Endothelial cell of umbilical vein (primary cell): Measurements from ENCODE around the gene CADPS. TPM values are rescaled to one million over a fixed set of nuclear protein-coding genes. Genes with fewer than 3 reads are reported as not detected.

Experiments
- BruUV-seq: library from RNA; stranded (reverse); fragments of 400-500 nt; replicated peaks from 2 replicates; lab custom pipeline; 2021; lab: Mats Ljungman, UMichigan
- CTCF ChIA-PET: fragments of 300-600, 350-600 bp; sonication (Branson Sonifier 250); formaldehyde crosslinking; loops from one replicate; lab custom pipeline; 2021; ENCODE audit warnings: antibody characterized with exemption, inconsistent platforms; lab: Charles Lee
- POLR2A ChIA-PET: fragments of 300-600, 350-600 bp; sonication (Branson Sonifier 250); formaldehyde crosslinking; loops from one replicate; lab custom pipeline; 2021; ENCODE audit warnings: antibody characterized with exemption, inconsistent platforms; lab: Charles Lee
- DNase-seq: peaks from one replicate; pipeline ENCODE4 v3.0.0-alpha.2; 2011; ENCODE audit warnings: low read depth, low spot score
- FAIRE-seq: peaks from 2 replicates; lab custom pipeline; 2011; peaks lifted over from hg19 to GRCh38; lab: Jason Lieb, UNC
- H2AFZ ChIP-seq: 2 replicates; pipeline ENCODE4 v1.6.0; 2012; ENCODE audit warnings: low read depth, low read length, control low read depth, inconsistent platforms
- H3K27ac ChIP-seq: 2 replicates; pipeline ENCODE4 v1.5.1; 2011; ENCODE audit warnings: low read depth, mild to moderate bottlenecking, control low read depth, low read length, moderate library complexity; ENCODE audit not compliant: insufficient read depth
- H3K27me3 ChIP-seq, 2 experiments: 2 replicates each; pipeline versions ENCODE4 v1.6.0 to v1.6.1; 2011; ENCODE audit warnings: low read length in 2 of 2, mixed read lengths in 1 of 2; ENCODE audit not compliant: control insufficient read depth in 2 of 2, insufficient read depth in 2 of 2
- H3K36me3 ChIP-seq, 2 experiments: 2 replicates in 1 of 2; 3 replicates in 1 of 2; pipeline ENCODE4 v1.5.1; 2011; ENCODE audit warnings: low read length in 2 of 2, mild to moderate bottlenecking in 1 of 2, moderate library complexity in 1 of 2; ENCODE audit not compliant: control insufficient read depth in 2 of 2, insufficient read depth in 2 of 2; ENCODE audit errors: extremely low read depth in 1 of 2
- H3K4me1 ChIP-seq: 3 replicates; pipeline ENCODE4 v1.5.1; 2011; ENCODE audit warnings: mild to moderate bottlenecking, low read length; ENCODE audit not compliant: control insufficient read depth, insufficient read depth; ENCODE audit errors: extremely low read depth
- H3K4me2 ChIP-seq: 2 replicates; pipeline ENCODE4 v1.6.1; 2011; ENCODE audit warnings: low read length, control low read depth, mixed read lengths; ENCODE audit not compliant: insufficient read depth
- H3K4me3 ChIP-seq, 3 experiments: fragments of 200-600 bp in 1 of 3; sonication (generic), shearing (Covaris generic) in 1 of 3; replicated peaks in 1 of 3; 2 replicates each; pipeline ENCODE4 v1.5.1; 2011 to 2016; ENCODE audit warnings: control low read depth in 3 of 3, low read length in 3 of 3, mild to moderate bottlenecking in 2 of 3, inconsistent platforms in 1 of 3, low read depth in 1 of 3, moderate library complexity in 1 of 3; ENCODE audit not compliant: insufficient read depth in 1 of 3
- H3K79me2 ChIP-seq: 2 replicates; pipeline ENCODE4 v1.6.0; 2012; ENCODE audit warnings: low read length, inconsistent platforms; ENCODE audit not compliant: control insufficient read depth, insufficient read depth
- H3K9ac ChIP-seq: replicated peaks from 2 replicates; pipeline ENCODE3; 2011; ENCODE audit warnings: low read length, control low read depth; ENCODE audit not compliant: insufficient read depth; ENCODE audit errors: extremely low read depth
- H3K9me1 ChIP-seq: replicated peaks from 3 replicates; pipeline ENCODE4 v1.6.0; 2011; ENCODE audit warnings: mild to moderate bottlenecking, low read length; ENCODE audit not compliant: control insufficient read depth, insufficient read depth; ENCODE audit errors: extremely low read depth
- H3K9me3 ChIP-seq: replicated peaks from 2 replicates; pipeline ENCODE4 v1.5.1; 2012; ENCODE audit warnings: low read length, inconsistent platforms; ENCODE audit not compliant: control insufficient read depth, insufficient read depth
- H4K20me1 ChIP-seq: replicated peaks from 2 replicates; pipeline ENCODE3; 2011; ENCODE audit warnings: mild to moderate bottlenecking, low read length; ENCODE audit not compliant: control insufficient read depth, insufficient read depth; ENCODE audit errors: extremely low read depth
- EZH2 ChIP-seq: IDR thresholded peaks from 2 replicates; pipeline ENCODE4 v1.6.1; 2012; ENCODE audit warnings: borderline replicate concordance, low read depth, mild to moderate bottlenecking, moderate library complexity, low read length, inconsistent platforms; ENCODE audit not compliant: severe bottlenecking
- FOS ChIP-seq: IDR thresholded peaks from 2 replicates; pipeline ENCODE4 v1.6.1; 2011; ENCODE audit warnings: mild to moderate bottlenecking, low read length, moderate library complexity, borderline replicate concordance; ENCODE audit not compliant: insufficient read depth
- GATA2 ChIP-seq: IDR thresholded peaks from 2 replicates; pipeline ENCODE4 v1.7.0; 2011; ENCODE audit warnings: low read depth, mild to moderate bottlenecking, moderate library complexity, mixed read lengths, low read length; ENCODE audit not compliant: insufficient read length, insufficient read depth
- JUN ChIP-seq: IDR thresholded peaks from 2 replicates; pipeline ENCODE4 v1.6.1; 2011; ENCODE audit warnings: borderline replicate concordance, low read depth; ENCODE audit not compliant: insufficient read length, insufficient read depth
- MYC ChIP-seq: IDR thresholded peaks from one replicate; pipeline ENCODE4 v1.6.1; 2011; ENCODE audit warnings: mild to moderate bottlenecking, low read depth, low read length
- POLR2A ChIP-seq: IDR thresholded peaks from 2 replicates; pipeline ENCODE4 v1.6.1; 2012; ENCODE audit warnings: low read depth, mild to moderate bottlenecking, control low read depth, low read length
- POLR2AphosphoS5 ChIP-seq: IDR thresholded peaks from 2 replicates; pipeline ENCODE4 v1.6.1; 2012; ENCODE audit warnings: low read depth, mild to moderate bottlenecking, control low read depth, low read length, moderate library complexity; ENCODE audit not compliant: insufficient read depth
- dilution Hi-C: fragments of 300-500 bp; cut with MboI; formaldehyde crosslinking; loops from one replicate; pipeline ENCODE4 v1.15.0; 2019; ENCODE audit warnings: low sequenced_read_pairs; ENCODE audit not compliant: extremely low pct_ligation_motif_present
- intact Hi-C: fragments of 100-400 bp; cut with micrococcal nuclease; formaldehyde crosslinking; loops from one replicate; pipeline ENCODE4 v1.10.0; 2022
- polyA plus RNA-seq, 4 experiments: library from polyadenylated mRNA; depleted of rRNA in 3 of 4; stranded (reverse) in 3 of 4; unstranded in 1 of 4; fragments of >200 nt; gene quantifications; 2 replicates each; pipeline versions ENCODE4 v1.2.1 to v1.2.3, GENCODE V29; 2011 to 2012; ENCODE audit warnings: missing spikeins in 1 of 4
- total RNA-seq: library from RNA; stranded (reverse); gene quantifications from 2 replicates; pipeline ENCODE4 v1.2.3, GENCODE V29; 2021
- TF ChIP-seq, protein P1 (sequence below), 2 donors: IDR thresholded peaks; 1 replicate in 1 of 2; 2 replicates in 1 of 2; pipeline ENCODE4 v1.5.1; 2011; ENCODE audit warnings: low read length in 2 of 2, mild to moderate bottlenecking in 2 of 2, moderate library complexity in 2 of 2, control low read depth in 1 of 2, inconsistent platforms in 1 of 2, low read depth in 1 of 2; ENCODE audit not compliant: insufficient read depth in 1 of 2; ENCODE audit errors: extremely low read depth in 1 of 2
- TF ChIP-seq, protein P2 (sequence below): IDR thresholded peaks from 2 replicates; pipeline ENCODE4 v1.6.1; 2011; ENCODE audit not compliant: insufficient read depth, insufficient read length

CADPS gene
- total and polyA plus RNA-seq, 2 donors (not counting 3 experiments of a cell fraction or from before 2014, with no cell fraction given): not detected

DNA sequence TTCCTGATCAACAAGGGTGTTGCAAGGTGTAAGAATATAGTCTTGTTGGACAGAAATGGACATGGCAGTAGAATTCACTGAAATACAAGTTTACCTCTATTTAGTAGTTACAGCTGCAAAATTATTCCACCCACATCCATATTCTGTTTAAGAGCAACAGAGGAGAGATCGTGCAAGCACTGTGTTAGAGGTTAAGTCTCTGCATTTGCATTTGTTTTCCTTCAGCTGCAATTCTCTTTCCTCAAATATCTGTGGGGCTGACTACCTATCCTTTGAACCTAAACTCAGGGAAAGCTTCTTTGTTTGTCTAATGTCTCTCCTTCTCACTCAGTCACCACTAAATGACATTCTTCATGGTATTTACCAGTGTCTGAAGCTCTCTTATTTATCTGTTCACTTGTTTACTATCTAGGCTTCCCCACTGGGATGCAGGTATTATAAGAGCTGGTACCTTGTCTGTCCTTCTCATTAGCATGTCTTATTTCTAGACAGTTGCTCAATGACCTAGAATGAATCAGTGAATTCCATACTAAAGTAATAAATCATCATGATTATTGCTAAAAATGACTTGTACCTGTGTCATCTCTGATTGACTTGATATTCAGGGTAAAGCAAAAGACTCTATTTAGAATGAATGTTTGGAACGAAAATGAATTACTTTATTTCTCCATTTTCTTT lies 326.5 kb downstream of the CADPS start:
- Histone ChIP-seq H3K9me1 (no peaks in the 10 kb centered on the region), H2AFZ (no peak overlapping the region), H3K4me1 (no peaks in the 10 kb centered on the region), H3K4me2 (no peak overlapping the region), H3K4me3 (no peak overlapping the region), H3K36me3 (no peaks in the 10 kb centered on the region), H3K9me3 (no peaks in the 10 kb centered on the region), H3K9ac (no peak overlapping the region), H3K27me3 (peaks cover 7 to 14% of the 10 kb centered on the region in 2 experiments), H3K79me2 (no peaks in the 10 kb centered on the region), H3K27ac (no peak overlapping the region), H4K20me1 (no peaks in the 10 kb centered on the region)
- BruUV-seq: no TSS peak
- DNase-seq: no peak
- intact Hi-C loops: no loop called here
- FAIRE-seq: no peak
- TF ChIP-seq POLR2AphosphoS5 (no peak), MYC (no peak), GATA2 (no peak), FOS (no peak), EZH2 (no peak), JUN (no peak), POLR2A (no peak)
- TF ChIP-seq, protein P1, sequence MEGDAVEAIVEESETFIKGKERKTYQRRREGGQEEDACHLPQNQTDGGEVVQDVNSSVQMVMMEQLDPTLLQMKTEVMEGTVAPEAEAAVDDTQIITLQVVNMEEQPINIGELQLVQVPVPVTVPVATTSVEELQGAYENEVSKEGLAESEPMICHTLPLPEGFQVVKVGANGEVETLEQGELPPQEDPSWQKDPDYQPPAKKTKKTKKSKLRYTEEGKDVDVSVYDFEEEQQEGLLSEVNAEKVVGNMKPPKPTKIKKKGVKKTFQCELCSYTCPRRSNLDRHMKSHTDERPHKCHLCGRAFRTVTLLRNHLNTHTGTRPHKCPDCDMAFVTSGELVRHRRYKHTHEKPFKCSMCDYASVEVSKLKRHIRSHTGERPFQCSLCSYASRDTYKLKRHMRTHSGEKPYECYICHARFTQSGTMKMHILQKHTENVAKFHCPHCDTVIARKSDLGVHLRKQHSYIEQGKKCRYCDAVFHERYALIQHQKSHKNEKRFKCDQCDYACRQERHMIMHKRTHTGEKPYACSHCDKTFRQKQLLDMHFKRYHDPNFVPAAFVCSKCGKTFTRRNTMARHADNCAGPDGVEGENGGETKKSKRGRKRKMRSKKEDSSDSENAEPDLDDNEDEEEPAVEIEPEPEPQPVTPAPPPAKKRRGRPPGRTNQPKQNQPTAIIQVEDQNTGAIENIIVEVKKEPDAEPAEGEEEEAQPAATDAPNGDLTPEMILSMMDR (IDR thresholded peaks at IDR 0.05; ENCODE audit: extremely low read depth in 1 of 2, insufficient read depth in 1 of 2, low read depth in 1 of 2, low read length in 2 of 2): no peak
- TF ChIP-seq, protein P2, sequence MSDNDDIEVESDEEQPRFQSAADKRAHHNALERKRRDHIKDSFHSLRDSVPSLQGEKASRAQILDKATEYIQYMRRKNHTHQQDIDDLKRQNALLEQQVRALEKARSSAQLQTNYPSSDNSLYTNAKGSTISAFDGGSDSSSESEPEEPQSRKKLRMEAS: no peak
- CTCF ChIA-PET: interaction anchor here (0.6 kb wide), 1 partner anchor 216 kb away, joined by 4 read pairs; no protein-coding TSS in a partner anchor
- POLR2A ChIA-PET: no interaction called here
- dilution Hi-C loops: no loop called here
